Lower leg skin (tissue), 3 donors: ENCODE measurements around the gene MAD1L1.

Experiments
- CTCF ChIP-seq, 3 donors: fragments of 450-650 bp; IDR thresholded peaks; one replicate each; pipeline ENCODE4 v1.5.1; 2016; ENCODE audit warnings: antibody characterized with exemption in 3 of 3, mild to moderate bottlenecking in 3 of 3, moderate library complexity in 2 of 3
- POLR2A ChIP-seq, 2 donors: fragments of 450-650 bp; IDR thresholded peaks; one replicate each; pipeline ENCODE4 v1.6.1; 2016 to 2017; ENCODE audit warnings: antibody characterized with exemption in 2 of 2, mild to moderate bottlenecking in 1 of 2, moderate library complexity in 1 of 2

GRCh38 chr7:1944619-1945210 is 288.0 kb downstream of the MAD1L1 start:
- no peak for TF ChIP-seq CTCF (IDR thresholded peaks at IDR 0.05)
- TF ChIP-seq POLR2A (IDR thresholded peaks at IDR 0.05), result no peak
